ENCODE data around the gene PPIL3.

GRCh38 chr2:200828104-200828503, 60.8 kb downstream of the PPIL3 start:
- no peak for TF ChIP-seq CTCF (IDR thresholded peaks at IDR 0.05)
- TF ChIP-seq POLR2A (IDR thresholded peaks at IDR 0.05), result no peak

Measured in uterus (tissue), 2 donors.